Measurements from ENCODE around the gene ADAMTSL3. TPM values are rescaled to one million over a fixed set of nuclear protein-coding genes. Genes with fewer than 3 reads are reported as not detected.

The ADAMTSL3 gene
- total RNA-seq, 4 donors from 2014 or later = 16.2 to 19.7 (median 19.3) TPM

- no peaks in the 10 kb centered on the region for H3K27me3 ChIP-seq
- WGBS, 2 donors = 47 to 79% methylated on average over 1 of the region's 1 CpG
- TF ChIP-seq EP300 (IDR thresholded peaks at IDR 0.05) (no peak), POLR2A (IDR thresholded peaks at IDR 0.05) (no peak), CTCF (IDR thresholded peaks at IDR 0.05) (no peak)
Measured at GRCh38 chr15:83813682-83814081, 159.8 kb downstream of the ADAMTSL3 start.

GRCh38 chr15:83815506-83815905, 161.6 kb downstream of the ADAMTSL3 start:
- 39% methylated on average over 2 of the region's 2 CpGs for WGBS, 2 donors
- Histone ChIP-seq H3K9me3 (no peaks in the 10 kb centered on the region), H3K4me1 (peaks cover 0 to 30% (median 3%) of the 10 kb centered on the region in 4 donors), H3K36me3 (no peaks in the 10 kb centered on the region), H3K4me3 (no peak overlapping the region), H3K27ac (peak overlapping the region in 1 of 4 donors; percentile 42), H3K27me3 (no peaks in the 10 kb centered on the region)
- DNase-seq (ENCODE audit: low spot score in 2 of 2) = no peak
- no peak for TF ChIP-seq CTCF (IDR thresholded peaks at IDR 0.05)
- peak; percentile 47 to 81 for TF ChIP-seq EP300 (IDR thresholded peaks at IDR 0.05)

More at GRCh38 chr15:83813682-83814081, 159.8 kb downstream of the ADAMTSL3 start:
- Histone ChIP-seq H3K9me3 (no peaks in the 10 kb centered on the region), H3K4me3 (no peak overlapping the region), H3K4me1 (peaks cover 0 to 30% (median 3%) of the 10 kb centered on the region in 4 donors), H3K27ac (no peak overlapping the region), H3K36me3 (no peaks in the 10 kb centered on the region)
- DNase-seq (ENCODE audit: low spot score in 2 of 2) = no peak

GRCh38 chr15:83816124-83816883, 162.4 kb downstream of the ADAMTSL3 start:
- Histone ChIP-seq H3K4me1 (peaks cover 0 to 30% (median 3%) of the 10 kb centered on the region in 4 donors), H3K36me3 (no peaks in the 10 kb centered on the region), H3K27ac (no peak overlapping the region), H3K4me3 (no peak overlapping the region), H3K27me3 (no peaks in the 10 kb centered on the region), H3K9me3 (no peaks in the 10 kb centered on the region)
- 66 to 73% methylated on average over 8 of the region's 8 CpGs for WGBS, 2 donors
- no peak for DNase-seq (ENCODE audit: low spot score in 2 of 2)
- TF ChIP-seq CTCF (IDR thresholded peaks at IDR 0.05) = no peak
- no peak for TF ChIP-seq POLR2A (IDR thresholded peaks at IDR 0.05)
- no peak for TF ChIP-seq EP300 (IDR thresholded peaks at IDR 0.05)

GRCh38 chr15:83818591-83818990, 164.7 kb downstream of the ADAMTSL3 start:
- H3K36me3 ChIP-seq = no peaks in the 10 kb centered on the region
- WGBS, 2 donors = 85 to 87% methylated on average over 8 of the region's 8 CpGs
- no peaks in the 10 kb centered on the region for H3K27me3 ChIP-seq
- H3K4me3 ChIP-seq = no peak overlapping the region
- H3K4me1 ChIP-seq = peaks cover 0 to 27% (median 3%) of the 10 kb centered on the region in 4 donors
- no peak overlapping the region for H3K27ac ChIP-seq
- H3K9me3 ChIP-seq = no peaks in the 10 kb centered on the region
- no peak for DNase-seq (ENCODE audit: low spot score in 2 of 2)
- no peak for TF ChIP-seq CTCF (IDR thresholded peaks at IDR 0.05)
- no peak for TF ChIP-seq EP300 (IDR thresholded peaks at IDR 0.05)
- no peak for TF ChIP-seq POLR2A (IDR thresholded peaks at IDR 0.05)

GRCh38 chr15:83830381-83830780, 176.5 kb downstream of the ADAMTSL3 start:
- H3K4me3 ChIP-seq = no peak overlapping the region
- TF ChIP-seq POLR2A (IDR thresholded peaks at IDR 0.05) = no peak
- no peak for TF ChIP-seq EP300 (IDR thresholded peaks at IDR 0.05)
- TF ChIP-seq CTCF (IDR thresholded peaks at IDR 0.05) = no peak
- H3K4me1 ChIP-seq = no peaks in the 10 kb centered on the region
- DNase-seq (ENCODE audit: low spot score in 2 of 2) = no peak
- H3K27me3 ChIP-seq = no peaks in the 10 kb centered on the region
- H3K9me3 ChIP-seq = no peaks in the 10 kb centered on the region
- no peak overlapping the region for H3K27ac ChIP-seq
- 83 to 86% methylated on average over 4 of the region's 4 CpGs for WGBS, 2 donors
- no peaks in the 10 kb centered on the region for H3K36me3 ChIP-seq
